GM12874 (cell line): ENCODE measurements around the gene USP48.

ENCODE experiments used
- TF ChIP-seq, protein P1 (sequence below): IDR thresholded peaks from 2 replicates; pipeline ENCODE4 v1.5.1; 2011; ENCODE audit warnings: low read depth, mild to moderate bottlenecking, control low read depth, low read length, moderate library complexity; ENCODE audit not compliant: insufficient read depth

The USP48 gene

DNA sequence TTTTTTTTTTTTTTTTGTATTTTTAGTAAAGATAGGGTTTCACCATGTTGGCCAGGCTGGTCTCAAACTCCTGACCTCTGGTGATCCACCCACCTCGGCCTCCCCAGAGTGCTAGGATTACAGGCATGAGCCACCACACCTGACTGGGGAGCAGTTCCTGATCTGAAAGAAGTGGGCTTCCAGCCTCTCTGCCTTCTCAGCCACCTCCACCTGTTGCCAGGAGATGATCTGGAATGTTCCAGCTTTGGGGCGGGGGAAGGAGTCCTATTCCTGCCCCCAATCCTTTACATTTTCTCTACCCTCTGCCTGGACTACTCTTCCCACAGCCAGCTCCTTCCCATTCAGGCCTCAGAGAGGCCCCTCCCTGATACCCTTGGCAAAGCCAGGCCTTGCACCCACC, 141.9 kb downstream of the USP48 start:
- TF ChIP-seq, protein P1, sequence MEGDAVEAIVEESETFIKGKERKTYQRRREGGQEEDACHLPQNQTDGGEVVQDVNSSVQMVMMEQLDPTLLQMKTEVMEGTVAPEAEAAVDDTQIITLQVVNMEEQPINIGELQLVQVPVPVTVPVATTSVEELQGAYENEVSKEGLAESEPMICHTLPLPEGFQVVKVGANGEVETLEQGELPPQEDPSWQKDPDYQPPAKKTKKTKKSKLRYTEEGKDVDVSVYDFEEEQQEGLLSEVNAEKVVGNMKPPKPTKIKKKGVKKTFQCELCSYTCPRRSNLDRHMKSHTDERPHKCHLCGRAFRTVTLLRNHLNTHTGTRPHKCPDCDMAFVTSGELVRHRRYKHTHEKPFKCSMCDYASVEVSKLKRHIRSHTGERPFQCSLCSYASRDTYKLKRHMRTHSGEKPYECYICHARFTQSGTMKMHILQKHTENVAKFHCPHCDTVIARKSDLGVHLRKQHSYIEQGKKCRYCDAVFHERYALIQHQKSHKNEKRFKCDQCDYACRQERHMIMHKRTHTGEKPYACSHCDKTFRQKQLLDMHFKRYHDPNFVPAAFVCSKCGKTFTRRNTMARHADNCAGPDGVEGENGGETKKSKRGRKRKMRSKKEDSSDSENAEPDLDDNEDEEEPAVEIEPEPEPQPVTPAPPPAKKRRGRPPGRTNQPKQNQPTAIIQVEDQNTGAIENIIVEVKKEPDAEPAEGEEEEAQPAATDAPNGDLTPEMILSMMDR, result no peak

DNA sequence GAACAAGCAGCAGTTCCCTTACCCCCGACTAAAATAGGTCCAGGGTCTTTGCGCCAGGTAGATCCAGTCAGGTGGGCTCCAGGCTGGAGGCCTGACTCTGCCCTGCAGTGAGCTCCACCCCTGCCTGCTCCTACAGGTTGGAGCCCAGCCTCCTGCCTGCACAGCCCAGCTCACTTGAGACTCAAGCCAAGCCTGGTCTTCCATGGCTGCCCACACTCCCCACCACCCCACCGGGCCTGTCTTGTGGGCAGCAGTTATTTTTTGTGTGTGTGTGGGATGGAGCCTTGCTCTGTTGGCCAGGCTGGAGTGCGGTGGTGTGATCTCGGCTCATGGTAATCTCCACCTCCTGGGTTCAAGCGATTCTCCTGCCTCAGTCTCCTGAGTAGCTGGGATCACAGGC, 142.3 kb downstream of the USP48 start:
- TF ChIP-seq, protein P1, result no peak

DNA sequence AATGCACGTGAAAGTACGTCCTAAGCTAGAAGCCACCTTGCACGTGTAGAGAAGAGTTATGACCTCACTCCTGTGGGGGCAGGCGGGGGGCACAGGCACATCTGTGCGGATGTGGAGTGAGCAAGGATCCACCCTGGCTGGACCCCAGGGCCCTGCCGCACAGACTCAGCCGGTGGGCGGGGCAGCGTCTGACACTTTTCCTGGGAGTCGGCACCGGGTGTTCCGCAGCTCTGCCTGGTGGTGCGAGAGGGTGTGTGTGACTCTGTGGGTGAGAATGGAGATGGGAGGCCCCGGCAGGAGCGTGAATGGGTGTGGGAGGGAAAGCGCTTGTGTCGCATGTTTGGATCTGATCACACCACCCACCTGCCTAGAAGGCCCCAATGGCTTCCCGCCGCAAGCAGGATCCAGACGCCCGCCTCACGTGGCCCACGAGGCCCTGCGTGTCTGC, 143.3 kb downstream of the USP48 start:
- TF ChIP-seq, protein P1, result no peak

DNA sequence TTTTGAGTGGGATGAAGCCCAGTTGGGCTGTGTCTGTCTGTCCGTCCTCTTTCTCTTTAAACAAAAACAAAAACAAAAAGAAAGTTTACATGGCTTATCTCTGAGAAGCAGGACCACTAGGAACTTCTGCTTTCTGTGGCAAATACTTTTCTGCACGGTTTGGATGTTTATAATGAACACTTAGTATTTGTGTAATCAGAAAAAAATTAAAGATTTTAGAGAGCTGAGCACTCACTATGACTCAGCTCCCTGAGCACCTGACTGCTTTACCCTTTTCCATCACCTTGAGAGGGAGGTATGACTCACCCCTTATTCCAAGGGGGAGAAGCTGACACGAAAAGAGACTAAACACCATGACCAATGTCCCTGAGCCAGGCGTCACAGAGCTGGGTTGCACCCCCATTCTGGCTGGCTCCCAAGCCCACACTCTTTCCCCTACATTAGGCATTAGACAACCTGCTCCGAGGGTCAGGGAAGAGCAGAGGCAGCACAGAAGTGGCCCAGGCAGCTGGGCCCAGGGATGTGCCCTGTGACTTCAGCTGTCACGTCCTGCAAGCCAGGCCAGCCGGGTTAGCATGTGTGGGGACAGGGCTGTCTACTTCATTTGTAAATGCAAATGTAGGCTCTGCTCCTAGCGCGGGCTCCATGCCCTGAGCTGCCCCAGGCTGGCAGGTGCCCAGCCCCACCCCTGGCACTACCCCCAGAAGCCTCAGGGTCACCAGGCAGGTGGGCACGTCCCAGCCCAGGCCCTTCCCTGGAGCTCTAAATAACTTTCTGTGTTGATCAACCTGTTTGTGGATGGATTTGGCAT, 144.2 kb downstream of the USP48 start:
- TF ChIP-seq, protein P1, result no peak

DNA sequence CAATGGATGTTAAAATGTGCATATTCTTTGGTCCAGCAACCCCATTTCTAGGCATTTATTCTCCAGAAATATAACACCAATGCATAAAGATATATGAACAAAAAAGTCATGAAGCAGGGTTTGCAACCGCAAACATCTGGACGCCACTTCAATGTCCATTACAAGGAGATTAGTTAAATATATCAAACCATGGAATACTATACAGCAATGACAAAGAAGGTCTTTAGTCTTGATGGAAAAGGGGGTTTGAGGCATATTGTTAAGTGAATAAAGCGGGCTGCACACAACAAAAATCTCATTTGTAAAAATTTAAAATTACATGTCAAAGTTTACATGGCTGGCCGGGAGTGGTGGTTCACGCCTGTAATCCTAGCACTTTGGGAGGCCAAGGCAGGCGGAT, 145.4 kb downstream of the USP48 start:
- TF ChIP-seq, protein P1, result no peak

DNA sequence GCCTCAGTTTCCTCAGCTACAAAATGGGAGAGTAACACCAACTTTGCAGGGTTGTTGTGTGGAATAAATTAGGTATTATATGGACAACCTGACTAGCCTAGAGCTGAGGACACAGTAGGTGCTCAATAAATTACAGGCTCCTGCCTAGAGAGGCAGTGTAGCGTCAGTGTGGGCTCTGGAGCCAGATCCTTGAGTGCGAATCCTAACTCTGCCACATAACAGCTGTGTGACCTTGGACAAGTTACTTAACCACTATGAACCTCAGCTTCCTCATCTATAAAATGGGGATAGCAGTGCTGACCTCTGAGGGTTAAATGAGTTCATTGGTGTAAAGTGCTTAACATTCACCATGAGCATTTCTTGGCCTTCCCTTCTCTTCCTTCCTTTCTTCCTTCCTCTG, 146.9 kb downstream of the USP48 start:
- TF ChIP-seq, protein P1, result no peak

DNA sequence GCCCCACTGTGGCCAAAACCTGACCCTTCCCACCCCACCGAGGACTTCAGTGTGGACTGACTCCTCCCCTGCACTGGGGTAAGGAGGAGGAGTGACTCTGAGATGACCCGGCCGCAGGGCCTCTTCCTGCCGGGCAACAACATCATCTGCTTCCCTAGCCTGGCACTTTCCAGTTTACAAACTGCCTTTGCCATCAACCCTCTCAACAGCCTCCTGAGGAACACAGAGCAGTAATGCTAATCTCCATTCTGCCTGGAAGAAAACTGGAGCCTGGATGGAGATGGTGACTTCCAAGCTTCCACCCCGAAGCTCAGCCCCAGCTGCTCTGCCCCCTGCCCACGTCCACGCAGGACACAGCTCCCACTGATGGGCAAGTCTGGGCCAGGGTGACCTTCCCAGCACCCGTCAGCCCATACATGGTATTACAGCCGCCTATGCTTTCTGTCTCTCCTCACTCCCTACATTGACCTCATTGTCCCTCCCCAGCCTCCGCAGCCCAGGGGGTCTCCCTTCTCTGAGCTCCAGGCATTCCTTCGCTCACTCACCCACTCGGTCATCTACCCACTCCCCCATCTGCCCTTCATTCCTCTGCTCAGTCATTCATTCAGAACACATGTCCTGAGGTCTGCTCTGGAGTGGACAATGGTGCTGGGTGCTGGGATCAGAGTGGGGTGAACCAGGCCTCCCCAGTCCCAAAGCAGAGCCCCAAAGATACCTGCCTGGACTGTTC, 148.0 kb downstream of the USP48 start:
- TF ChIP-seq, protein P1, result no peak
